CD4-positive, alpha-beta T cell treated with Interleukin-6 at 100 ng/mL for 8 hours (primary cell): ENCODE results near the gene ADGRG1.

ENCODE experiments used
- DNase-seq: peaks from one replicate; pipeline ENCODE4 v3.0.0-alpha.2; 2020; ENCODE audit warnings: mixed read lengths, low spot score

Gene ADGRG1

DNA sequence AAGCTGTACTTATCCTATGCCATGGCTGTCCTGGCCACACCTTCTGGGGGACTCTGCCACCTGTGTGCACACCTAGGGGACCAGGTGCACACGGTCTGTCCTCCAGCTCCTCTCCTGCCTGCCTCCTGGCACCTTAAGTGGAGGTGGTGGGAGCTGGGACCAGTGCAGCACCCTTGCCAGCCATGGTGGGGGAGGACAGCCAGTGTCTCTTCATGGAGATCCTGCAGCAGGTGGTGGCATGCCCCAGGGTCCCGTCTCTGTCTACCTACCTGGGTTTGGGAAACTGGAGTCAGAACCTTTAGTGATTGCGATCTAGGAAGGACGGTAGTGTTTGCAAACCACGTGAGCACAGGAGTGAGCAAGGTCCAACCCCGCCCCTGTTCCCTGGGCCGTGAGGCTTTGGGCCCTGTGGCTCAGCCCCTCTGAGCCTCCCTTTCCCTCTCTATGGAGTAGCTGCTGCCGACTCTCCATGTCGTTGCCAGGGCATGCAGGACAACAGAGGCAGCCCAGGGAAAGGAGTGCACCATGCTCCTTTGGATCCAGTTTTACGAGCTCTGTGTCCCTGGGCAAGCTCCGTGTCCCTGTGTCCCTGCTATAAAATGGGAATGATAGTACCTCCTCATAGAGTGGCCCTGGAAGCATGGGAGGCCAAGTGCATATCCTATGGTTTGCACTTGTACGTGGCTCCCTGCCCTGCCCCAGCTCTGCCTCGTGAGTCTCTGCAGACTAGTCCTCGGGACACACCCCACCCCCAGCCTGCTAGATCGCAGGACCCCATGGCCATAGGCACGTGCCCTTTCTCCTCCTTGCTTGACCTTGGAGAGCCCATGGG is 7.1 kb downstream of the ADGRG1 start:
- no peak for DNase-seq

DNA sequence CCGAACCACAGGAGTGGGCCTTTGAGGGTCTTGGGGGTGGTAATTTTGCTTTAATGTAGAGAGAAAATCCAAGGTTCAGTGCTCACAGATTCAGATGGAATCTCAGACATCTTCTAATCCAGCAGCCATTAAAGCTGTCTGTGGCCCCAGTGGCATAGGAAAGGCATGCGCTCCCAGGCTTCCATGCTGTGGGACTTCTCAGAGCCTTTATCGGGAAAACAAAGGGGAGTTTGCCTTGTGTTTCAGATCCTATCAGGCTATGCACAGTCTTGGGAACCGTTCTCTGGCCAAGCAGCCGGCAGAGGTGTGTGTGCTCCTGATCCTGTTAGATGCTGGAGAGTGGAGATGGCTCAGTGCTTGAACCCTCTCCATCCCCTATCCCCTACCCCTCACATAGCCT is 7.8 kb downstream of the ADGRG1 start:
- DNase-seq: no peak

DNA sequence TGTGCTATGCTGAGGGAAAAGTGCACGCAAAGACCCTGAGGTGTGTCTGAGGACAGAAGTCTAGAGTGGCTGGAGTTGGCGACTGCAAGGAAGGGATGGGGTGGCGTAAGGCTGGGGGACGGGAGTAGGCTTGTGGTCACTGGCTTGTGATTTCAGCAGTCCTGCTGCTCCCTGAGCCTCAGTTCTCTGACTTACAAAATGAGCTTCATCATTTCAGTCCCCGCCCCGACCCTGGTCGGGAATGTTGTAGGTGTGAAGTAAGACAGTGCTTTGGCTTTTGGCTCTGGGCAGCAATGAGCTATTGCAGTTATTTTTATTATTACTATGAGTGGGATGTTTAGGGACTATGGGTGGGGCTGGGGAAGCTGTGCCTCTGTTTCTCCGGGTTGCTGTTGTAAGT is 8.6 kb downstream of the ADGRG1 start:
- DNase-seq: no peak

DNA sequence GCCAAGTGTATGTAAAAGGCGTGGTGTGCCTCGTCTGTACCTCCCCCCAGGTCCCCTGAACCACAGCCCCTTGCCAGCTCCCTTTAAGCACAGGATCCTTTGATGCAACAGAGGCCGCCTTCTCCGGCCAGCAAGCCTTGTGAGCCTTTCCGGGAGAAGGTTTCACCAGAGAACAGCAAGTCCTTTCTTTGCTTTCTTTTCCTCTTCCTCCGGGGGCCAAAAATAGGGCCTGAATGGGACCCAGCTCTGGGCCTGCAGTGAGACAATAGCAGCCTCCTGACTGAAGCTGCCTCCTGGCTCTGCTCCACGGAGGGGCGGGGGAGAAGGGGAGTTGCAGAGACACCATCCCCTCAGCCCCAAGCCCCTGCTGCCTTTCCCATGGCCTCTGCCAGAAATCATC is 9.0 kb downstream of the ADGRG1 start:
- DNase-seq: no peak

DNA sequence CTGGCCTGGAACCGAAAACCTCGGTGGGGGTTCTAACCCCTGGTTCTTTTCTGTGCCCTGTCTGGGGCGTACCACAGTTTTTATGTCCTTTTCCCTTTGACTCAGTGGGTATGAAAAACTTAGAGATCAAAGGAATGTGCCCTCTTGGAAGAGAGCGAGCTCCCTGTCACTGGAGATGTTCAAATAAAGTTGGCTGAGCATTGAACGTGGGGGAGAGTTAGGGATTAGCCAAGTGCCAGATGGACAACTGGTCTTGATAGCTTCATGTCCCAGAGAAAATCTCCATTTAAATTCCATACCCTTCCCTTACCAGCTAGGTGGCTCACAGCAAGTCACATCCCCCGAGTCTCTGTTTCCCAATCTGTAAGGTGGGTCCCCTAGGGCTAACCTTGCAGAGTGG is 9.5 kb downstream of the ADGRG1 start:
- no peak for DNase-seq

DNA sequence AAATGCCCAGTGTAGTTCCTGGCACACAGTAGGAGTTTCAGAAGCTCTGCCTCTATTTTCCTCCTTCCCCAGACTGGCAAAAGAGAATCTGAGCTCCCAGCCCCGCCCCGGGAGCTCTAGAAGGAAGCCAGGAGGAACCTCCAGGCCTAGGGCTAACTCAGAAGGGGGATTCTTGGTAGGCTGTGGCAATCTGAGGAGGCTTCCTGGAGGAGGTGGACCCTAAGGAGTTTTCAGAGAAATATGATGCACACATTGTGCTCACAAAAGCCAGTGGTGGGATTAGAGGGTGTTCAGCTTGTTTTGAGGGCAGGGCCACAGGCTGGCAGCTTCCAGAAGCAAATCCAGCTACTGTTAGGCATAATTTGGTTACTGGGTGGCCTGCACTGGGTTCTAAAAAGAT is 10.0 kb downstream of the ADGRG1 start:
- no peak for DNase-seq

DNA sequence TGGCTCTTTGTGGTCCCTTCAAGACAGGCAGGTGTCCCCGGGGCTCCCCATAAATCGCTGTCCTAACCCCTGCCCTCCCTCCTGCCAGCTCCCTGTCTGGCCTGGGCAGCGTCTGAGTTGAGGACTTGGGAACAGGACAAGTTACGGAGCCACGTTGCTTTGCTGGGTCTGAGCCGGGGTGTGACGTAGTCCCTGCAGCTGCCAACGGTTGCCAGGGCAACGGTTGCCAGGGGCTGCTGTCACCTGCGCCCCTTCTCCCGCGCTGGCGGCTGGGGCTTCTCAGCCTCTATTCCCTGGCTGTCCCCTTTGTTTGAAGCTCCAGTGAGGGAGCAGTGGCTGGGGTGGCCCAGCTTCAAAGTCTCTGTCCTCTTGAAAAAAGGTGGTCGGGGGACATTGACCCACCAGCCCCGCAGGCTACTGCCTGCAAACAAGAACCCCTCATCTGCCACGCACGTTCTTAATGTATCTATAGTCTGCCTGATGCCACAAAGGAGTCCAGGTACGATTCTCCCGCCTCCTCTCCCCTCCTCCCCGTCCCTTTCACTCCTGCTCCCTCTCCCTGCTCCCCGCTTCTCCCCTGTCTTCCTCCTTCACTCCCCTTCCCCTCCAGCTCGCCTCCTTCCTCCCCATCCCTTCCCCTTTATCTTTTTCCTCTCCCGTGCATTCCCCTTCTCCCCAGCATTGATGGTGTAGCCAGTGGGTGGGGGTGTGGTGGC is 10.9 kb downstream of the ADGRG1 start:
- DNase-seq: no peak

DNA sequence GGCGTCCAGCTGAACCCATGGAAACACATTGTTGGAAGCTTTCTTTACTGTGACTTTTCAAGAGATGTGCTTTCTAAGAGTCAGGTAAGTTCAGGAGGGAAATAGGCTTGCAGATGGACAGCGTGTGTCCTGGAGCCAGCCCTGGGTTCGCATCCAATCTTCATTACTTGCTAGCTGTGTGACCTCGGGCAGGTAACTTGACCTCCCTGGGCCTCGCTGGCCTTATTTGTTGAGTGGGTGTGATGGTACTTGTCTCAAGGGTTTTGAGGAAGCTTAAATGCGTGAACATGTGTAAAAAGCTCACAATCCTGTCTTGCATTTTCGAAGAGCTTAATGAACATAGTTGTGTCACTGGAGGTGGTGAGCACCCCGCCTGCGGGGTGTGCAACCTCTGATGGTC is 11.8 kb downstream of the ADGRG1 start:
- no peak for DNase-seq

DNA sequence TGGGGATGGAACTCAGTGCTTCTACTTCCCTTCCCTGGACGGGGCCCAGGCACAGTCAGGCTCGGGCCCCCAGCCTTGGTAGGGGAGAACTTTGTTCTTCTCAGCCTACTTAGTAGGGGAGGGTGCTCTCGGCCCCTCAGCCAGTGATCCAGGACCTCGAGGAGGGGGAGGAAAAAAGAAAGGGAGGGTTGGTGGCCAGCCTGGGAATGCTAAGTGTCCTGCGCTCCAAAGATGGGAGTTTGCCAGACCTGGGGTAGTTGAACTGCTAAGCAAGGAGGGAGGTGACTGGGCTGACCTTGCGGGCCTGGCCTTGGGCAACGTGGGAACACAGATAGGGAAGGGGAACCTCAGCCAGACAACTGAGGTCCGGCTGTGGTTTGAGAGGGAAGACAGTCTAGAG is 12.2 kb downstream of the ADGRG1 start:
- no peak for DNase-seq

DNA sequence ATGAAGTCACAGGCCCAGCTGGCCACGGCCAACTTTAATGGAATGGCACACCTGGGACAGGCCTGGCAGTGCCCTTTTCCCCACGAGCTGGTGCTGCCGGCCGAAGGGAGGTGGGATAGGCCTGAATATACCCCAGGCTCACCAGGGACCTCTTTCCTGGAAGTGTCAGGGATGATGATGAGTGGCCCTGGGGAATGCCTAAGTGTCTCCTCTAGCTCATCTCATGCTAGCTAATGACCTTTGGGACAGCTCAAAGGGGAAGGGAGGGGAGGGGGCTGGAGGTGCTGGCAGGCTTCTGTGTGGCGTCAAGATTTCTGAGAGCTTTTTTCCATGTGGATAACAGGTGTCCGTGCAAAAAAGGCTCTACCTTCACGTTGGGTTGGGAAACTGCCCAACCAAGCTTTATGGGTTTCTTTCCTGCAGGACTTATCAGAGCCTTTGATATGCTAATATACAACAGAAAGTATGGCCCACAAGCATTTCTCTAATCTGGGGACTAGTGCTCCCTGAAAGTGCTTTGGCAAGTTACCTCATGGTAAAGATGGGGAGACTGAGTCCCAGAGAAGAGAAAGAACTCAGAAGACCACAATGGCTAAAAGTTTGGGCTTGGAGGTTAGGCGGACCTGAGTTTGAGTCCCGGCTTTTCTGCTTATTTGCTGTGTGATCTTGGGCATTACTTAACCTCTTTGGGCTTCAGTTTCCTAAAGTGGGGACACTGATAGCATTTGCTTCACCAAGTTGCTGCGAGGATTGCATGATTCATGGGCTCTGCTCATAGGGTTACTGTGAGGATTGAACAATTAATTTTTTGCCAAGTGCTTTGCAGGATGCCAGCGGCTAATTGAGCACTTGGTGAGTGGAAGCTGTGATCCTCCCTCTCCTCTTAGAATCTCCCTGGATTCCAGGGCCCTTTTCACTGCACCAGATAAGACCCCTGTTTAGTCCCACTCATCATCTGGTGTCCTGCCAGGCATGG is 14.0 kb downstream of the ADGRG1 start:
- no peak for DNase-seq

DNA sequence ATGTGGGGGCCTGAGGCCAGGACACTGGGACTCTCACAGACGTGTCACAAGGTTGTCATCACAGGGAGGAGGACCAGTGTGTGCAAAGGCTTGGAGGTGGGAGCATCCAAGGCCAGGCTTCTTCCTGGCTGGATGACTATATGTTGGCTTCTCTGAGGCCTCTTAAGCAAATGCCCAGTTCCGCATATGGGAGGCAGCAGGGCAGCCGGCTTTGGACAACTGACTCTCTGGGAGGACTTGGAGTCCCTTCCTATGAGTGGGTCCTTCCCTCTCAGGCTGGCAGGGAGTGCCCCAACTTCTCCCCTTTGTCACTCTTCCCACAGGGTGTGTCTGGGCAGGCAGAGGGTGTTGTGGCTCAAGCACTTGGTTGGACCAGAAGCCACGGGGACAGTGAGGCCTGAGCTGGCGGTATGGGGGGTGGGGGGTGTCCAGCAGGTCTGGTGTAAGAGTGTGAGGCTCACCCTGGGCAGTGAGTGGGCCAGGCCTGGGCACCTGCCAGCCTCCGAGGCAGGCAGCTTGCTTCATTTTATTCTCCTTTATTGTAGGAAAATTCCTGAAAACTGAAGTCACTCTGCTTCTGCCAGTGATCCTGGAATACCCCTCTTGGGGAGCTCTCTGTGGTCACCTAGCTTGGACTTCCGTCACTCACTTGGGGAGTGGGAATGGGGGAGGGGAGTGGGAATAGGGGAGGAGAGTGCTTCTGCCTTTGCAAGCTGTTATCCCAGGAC is 14.9 kb downstream of the ADGRG1 start:
- no peak for DNase-seq

DNA sequence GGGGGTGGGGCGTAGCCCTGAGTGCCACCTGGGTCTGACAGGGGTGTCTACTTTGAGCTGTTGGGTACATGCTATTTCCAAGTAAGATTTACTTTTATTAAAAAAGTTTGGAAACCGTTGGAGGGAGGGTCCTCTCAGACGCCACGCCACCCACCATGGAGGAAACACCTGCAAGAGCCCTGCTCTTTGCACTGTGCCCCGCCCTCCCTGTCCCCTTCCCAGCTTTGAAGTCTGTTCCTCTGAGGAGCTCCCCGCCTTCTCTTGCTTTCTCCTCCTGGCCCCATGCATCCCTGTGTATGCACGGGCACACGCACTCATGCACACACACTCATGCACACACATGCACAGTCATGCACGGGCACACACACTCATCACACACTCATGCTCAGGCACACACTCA is 15.5 kb downstream of the ADGRG1 start:
- DNase-seq: no peak

DNA sequence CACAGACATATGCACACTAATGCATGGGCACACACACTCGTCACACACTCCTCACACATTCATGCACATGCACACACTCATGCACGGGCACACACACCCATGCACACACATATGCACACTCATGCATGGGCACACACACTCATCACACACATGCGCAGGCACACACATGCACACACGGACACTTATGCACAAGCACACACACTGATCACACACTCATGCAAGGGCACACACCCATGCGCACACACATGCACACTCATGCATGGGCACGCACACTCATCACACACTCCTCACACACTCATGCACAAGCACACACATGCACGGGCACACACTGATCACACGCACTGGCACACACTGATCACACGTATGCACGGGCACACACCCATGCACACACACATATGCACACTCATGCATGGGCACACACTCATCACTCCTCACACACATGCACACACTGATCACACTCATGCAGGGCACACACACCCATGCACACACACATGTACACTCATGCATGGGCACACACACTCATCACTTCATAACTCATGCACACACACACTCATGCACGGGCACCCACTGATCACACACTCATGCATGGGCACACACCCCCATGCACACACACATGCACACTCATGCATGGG is 16.1 kb downstream of the ADGRG1 start:
- no peak for DNase-seq

DNA sequence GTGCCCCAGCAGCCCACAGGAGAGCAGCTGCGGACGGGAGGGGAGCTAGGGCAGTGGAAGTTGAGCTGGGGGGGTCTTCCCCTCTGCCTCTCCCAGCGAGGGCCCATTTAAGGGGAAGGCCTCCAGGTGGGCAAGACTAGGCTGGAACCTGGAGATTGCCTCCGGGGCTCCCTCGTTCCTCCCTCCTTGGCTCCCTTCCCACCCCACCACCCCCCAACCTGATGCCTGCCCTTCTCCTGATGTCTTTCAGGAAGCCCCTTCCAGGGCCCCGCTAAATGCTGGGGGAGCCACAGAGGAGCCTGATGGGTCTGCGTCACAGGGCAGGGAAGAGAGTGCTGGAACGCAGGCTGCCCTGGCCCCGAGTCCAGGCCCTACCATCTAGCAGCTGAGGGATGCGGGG is 16.7 kb downstream of the ADGRG1 start:
- DNase-seq: no peak

DNA sequence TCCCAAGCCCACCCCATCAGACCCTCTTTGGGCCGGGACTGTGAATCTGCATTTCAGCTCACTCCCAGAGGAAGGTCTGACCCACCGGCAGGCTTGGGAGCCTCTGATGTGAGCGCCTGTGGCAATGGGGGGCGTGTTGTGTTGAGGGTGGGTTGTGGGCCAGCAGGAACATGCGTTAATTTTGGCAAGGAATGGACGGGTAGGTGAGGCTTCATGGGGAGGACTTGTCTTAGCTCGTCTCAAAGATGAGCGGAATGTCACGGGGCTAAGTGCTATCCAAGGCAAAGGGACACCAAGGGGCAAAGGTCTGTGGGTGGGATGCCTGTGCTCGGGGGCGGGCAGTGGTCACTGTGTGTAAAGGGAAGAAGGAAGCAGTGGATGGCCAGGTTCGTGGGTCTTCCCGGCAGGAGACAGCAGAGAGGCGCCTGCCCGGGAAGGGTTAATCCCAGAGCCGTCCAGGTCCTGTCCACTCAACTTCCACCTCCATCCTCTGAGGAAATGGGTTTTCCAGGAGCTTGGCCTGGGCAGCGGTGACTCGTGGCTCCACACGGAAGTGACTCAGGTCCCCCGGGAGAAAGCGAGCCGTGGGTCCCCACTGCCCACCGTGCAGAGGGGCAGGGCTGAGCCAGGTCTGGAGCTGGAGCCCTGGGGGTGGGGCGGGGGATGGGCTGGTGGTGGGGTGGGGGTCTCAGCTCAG is 17.4 kb downstream of the ADGRG1 start:
- DNase-seq: no peak

DNA sequence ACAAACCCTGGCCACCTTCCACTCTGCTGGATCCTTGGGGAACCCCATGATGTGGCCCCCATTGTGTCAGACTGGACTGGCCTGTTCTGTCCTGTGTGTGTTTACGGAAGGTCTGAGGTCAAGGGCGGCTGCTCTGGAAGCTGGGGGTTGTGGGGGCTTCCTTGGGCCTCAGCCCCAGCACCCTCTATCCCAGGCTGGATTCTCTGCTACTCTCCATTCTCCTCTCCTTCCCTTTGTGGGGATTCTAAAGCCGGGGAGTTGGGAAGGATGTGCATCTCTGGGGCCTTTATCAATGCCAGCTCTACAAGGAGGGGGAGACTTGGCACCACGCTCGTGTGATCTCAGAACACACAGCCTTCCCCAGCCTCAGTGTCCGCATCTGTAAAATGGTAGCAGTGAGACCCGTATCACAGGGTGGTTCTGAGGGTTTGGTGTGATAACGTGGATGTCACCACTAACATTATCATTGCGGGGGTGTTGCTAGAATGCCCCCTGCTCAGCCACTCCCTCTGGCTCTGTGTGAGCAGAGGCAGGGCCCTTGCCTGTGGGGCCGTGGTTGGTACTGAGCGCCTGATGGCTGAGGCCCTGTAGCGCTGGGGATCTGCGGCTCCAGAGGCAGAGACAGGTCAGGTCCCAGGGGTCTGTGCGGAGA is 18.1 kb downstream of the ADGRG1 start:
- no peak for DNase-seq

DNA sequence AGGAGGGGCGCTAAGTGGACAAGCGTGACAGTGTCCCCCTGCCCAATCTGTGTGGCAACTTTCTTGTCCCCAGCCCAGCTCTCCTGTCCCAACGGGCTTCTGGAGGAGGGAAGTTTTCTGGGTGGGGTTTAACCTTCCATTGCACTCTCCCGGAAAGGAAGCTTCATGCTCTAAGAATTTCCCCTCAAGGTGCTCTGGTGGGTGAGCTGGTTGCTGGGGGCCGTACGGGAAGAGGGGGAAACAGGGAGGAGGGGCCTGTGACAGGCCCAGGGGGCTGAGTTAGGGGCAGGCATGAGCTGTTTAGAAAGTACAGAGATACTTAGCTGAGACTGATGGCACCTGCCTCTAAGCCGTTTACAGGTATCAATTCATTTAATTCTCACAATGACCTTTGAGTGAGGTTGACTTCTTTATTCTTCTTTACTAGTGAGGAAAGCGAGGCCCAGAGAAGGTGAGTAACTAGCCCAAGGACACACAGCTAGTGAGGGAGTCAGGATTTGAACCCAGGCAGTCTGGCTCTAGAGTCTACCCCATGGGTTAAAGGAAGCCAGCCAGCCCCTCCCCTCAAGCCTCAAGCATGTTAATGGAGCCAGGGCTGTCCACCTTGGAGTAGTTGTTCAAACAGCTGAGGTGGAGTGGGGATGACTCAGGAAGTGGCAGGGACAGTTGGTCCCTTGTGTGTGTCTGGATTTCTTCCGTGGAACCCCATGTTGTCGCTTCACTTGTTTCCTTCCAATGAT is 18.9 kb downstream of the ADGRG1 start:
- no peak for DNase-seq

DNA sequence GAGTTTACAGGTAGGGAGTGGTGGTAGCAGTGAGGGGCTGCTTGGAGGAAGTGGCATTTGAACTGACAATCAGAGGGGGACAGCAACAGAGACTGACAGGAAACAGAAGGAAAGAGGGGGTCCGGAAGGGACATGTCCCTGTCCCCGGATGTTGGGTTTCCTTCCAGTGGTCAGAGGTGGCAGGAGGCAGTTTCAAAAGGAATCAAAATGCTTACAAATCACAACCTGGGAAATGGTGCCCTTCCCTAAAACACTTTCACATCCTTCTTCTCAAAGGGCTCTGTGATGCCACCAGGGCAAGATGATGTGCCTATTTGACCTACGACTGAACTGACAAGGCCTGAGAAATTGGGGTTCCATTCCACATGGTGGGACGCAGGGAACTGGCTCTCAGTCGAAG is 19.7 kb downstream of the ADGRG1 start:
- DNase-seq: no peak
